Natural killer cell (primary cell): ENCODE measurements around the gene PLA2G12A. TPM values are rescaled to one million over a fixed set of nuclear protein-coding genes. Genes with fewer than 3 reads are reported as not detected.

Experiments
- ATAC-seq, 3 donors: fragments of 150-1000 bp in 2 of 3; fragments of 200-7000 bp in 1 of 3; cut with Tn5 transposase; 1 replicate in 1 of 3; 2 replicates in 2 of 3; pipeline ENCODE4 v1.10.0; 2021; ENCODE audit warnings: mild to moderate bottlenecking in 2 of 3, moderate library complexity in 2 of 3
- DNase-seq, 2 donors: peaks; one replicate each; pipeline versions ENCODE4 v3.0.0 to v3.0.0-alpha.2; 2013 to 2021; ENCODE audit warnings: mixed read lengths in 1 of 2
- H3K27ac ChIP-seq: one replicate; pipeline ENCODE4 v1.5.1; 2013; ENCODE audit warnings: mild to moderate bottlenecking, low read length
- H3K27me3 ChIP-seq: one replicate; pipeline ENCODE4 v1.6.1; 2013; ENCODE audit warnings: low read length; ENCODE audit not compliant: control insufficient read depth, insufficient read depth
- H3K36me3 ChIP-seq: one replicate; pipeline ENCODE4 v1.6.1; 2013; ENCODE audit warnings: low read length; ENCODE audit not compliant: control insufficient read depth, insufficient read depth
- H3K4me1 ChIP-seq: one replicate; pipeline ENCODE4 v1.6.1; 2013; ENCODE audit warnings: low read length; ENCODE audit not compliant: control insufficient read depth, insufficient read depth
- H3K4me3 ChIP-seq: one replicate; pipeline ENCODE4 v1.5.1; 2013; ENCODE audit warnings: low read length
- H3K9me3 ChIP-seq: one replicate; pipeline ENCODE4 v1.6.1; 2013; ENCODE audit warnings: low read length; ENCODE audit not compliant: control insufficient read depth, insufficient read depth
- H3K27ac Mint-ChIP-seq, 2 donors: one replicate each; pipeline ENCODE4 v1.8.0; 2022; ENCODE audit warnings: mild to moderate bottlenecking in 2 of 2, mixed read lengths in 2 of 2, moderate library complexity in 1 of 2
- H3K27me3 Mint-ChIP-seq, 2 donors: one replicate each; pipeline ENCODE4 v1.8.0; 2022; ENCODE audit warnings: low read depth in 2 of 2, mixed read lengths in 2 of 2
- H3K36me3 Mint-ChIP-seq: one replicate; pipeline ENCODE4 v1.8.0; 2022; ENCODE audit warnings: mixed read lengths
- H3K4me1 Mint-ChIP-seq, 2 donors: one replicate each; pipeline ENCODE4 v1.8.0; 2022; ENCODE audit warnings: mixed read lengths in 2 of 2
- H3K4me3 Mint-ChIP-seq: one replicate; pipeline ENCODE4 v1.8.0; 2022; ENCODE audit warnings: mild to moderate bottlenecking, moderate library complexity, mixed read lengths
- H3K9me3 Mint-ChIP-seq, 2 donors: one replicate each; pipeline ENCODE4 v1.8.0; 2022; ENCODE audit warnings: mixed read lengths in 2 of 2
- CTCF ChIP-seq: fragments of 200-600 bp; IDR thresholded peaks from one replicate; pipeline ENCODE4 v1.8.0; 2022; ENCODE audit warnings: antibody characterized with exemption
- WGBS: methylation state at CpG from one replicate; pipeline ENCODE4 v1.1.7; 2013; ENCODE audit warnings: missing lambda C conversion rate; ENCODE audit not compliant: insufficient coverage; 5-methylcytosine and 5-hydroxymethylcytosine counted together
- intact Hi-C: fragments of 100-400 bp; cut with micrococcal nuclease; formaldehyde crosslinking; loops from one replicate; pipeline ENCODE4 v1.14.2; 2022
- total RNA-seq, 4 donors: library from RNA; stranded (reverse); fragments of 120-200 nt in 1 of 4; gene quantifications; one replicate each; pipeline versions ENCODE4 v1.2.3 to v1.2.4, GENCODE V29; 2013 to 2022

Gene PLA2G12A
- total RNA-seq, 3 donors from 2014 or later (not counting 1 experiment from before 2014, with no cell fraction given): 7.2 to 11.5 (median 10.1) TPM

- Histone ChIP-seq H3K9me3 (no peaks in the 10 kb centered on the region), H3K4me1 (no peaks in the 10 kb centered on the region), H3K27me3 (no peaks in the 10 kb centered on the region), H3K27ac (no peak overlapping the region), H3K36me3 (no peaks in the 10 kb centered on the region), H3K4me3 (no peak overlapping the region)
- no peak for DNase-seq
- Mint-ChIP-seq H3K4me1 (no peaks in the 10 kb centered on the region), H3K4me3 (no peak overlapping the region), H3K36me3 (no peaks in the 10 kb centered on the region), H3K27ac (no peak overlapping the region), H3K27me3 (peaks cover 13 to 28% of the 10 kb centered on the region in 2 donors), H3K9me3 (no peaks in the 10 kb centered on the region)
- WGBS: no CpG with 5 or more reads among the region's 2 CpGs
- intact Hi-C loops: no loop called here
- no peak for ATAC-seq
- no peak for TF ChIP-seq CTCF
These were observed 30.8 kb upstream of the PLA2G12A start for GRCh38 chr4:109760682-109761081.

GRCh38 chr4:109755656-109756055, 25.8 kb upstream of the PLA2G12A start:
- Histone ChIP-seq H3K9me3 (no peaks in the 10 kb centered on the region), H3K27ac (no peak overlapping the region), H3K36me3 (no peaks in the 10 kb centered on the region), H3K4me3 (no peak overlapping the region), H3K4me1 (no peaks in the 10 kb centered on the region), H3K27me3 (no peaks in the 10 kb centered on the region)
- Mint-ChIP-seq H3K36me3 (no peaks in the 10 kb centered on the region), H3K27ac (no peak overlapping the region), H3K4me1 (no peaks in the 10 kb centered on the region), H3K9me3 (no peaks in the 10 kb centered on the region), H3K4me3 (no peak overlapping the region), H3K27me3 (peaks cover 4 to 8% of the 10 kb centered on the region in 2 donors)
- no CpG with 5 or more reads among the region's 3 CpGs for WGBS
- no peak for TF ChIP-seq CTCF
- no peak for DNase-seq
- intact Hi-C loops: no loop called here
- peak in 2 of 3 donors; percentile 5 to 21 for ATAC-seq

GRCh38 chr4:109754093-109754857, 24.4 kb upstream of the PLA2G12A start:
- TF ChIP-seq CTCF: no peak
- no peaks in the 10 kb centered on the region for H3K9me3 ChIP-seq
- H3K4me1 Mint-ChIP-seq: no peaks in the 10 kb centered on the region
- H3K27me3 Mint-ChIP-seq: peaks cover 4 to 8% of the 10 kb centered on the region in 2 donors
- 100% methylated on average over 6 of the region's 7 CpGs for WGBS
- intact Hi-C loops: no loop called here
- no peak for DNase-seq
- H3K27me3 ChIP-seq: no peaks in the 10 kb centered on the region
- H3K4me1 ChIP-seq: no peaks in the 10 kb centered on the region
- peak; percentile 43 to 57 (median 46) for ATAC-seq
- no peaks in the 10 kb centered on the region for H3K36me3 Mint-ChIP-seq
- H3K36me3 ChIP-seq: no peaks in the 10 kb centered on the region
- H3K9me3 Mint-ChIP-seq: no peaks in the 10 kb centered on the region
- no peak overlapping the region for H3K4me3 Mint-ChIP-seq
- H3K27ac ChIP-seq: no peak overlapping the region
- no peak overlapping the region for H3K4me3 ChIP-seq
- H3K27ac Mint-ChIP-seq: no peak overlapping the region

- Histone ChIP-seq H3K27ac (no peak overlapping the region), H3K9me3 (no peaks in the 10 kb centered on the region), H3K4me3 (no peak overlapping the region), H3K4me1 (no peaks in the 10 kb centered on the region), H3K27me3 (no peaks in the 10 kb centered on the region), H3K36me3 (no peaks in the 10 kb centered on the region)
- Mint-ChIP-seq H3K4me3 (no peak overlapping the region), H3K27me3 (peaks cover 4 to 8% of the 10 kb centered on the region in 2 donors), H3K4me1 (no peaks in the 10 kb centered on the region), H3K9me3 (no peaks in the 10 kb centered on the region), H3K27ac (no peak overlapping the region), H3K36me3 (no peaks in the 10 kb centered on the region)
- ATAC-seq: peak in 1 of 3 donors; percentile 59
- no peak for TF ChIP-seq CTCF
- DNase-seq: no peak
- no CpG with 5 or more reads among the region's 1 CpG for WGBS
- intact Hi-C loops: no loop called here
These were observed 22.7 kb upstream of the PLA2G12A start for GRCh38 chr4:109752525-109752924.
